Measurements from ENCODE around the gene NOTCH1.
A peak's percentile ranks its signal among the peaks of the same experiment; 100 is the strongest.

Gene NOTCH1

GRCh38 chr9:136530461-136531089, 15.3 kb downstream of the NOTCH1 start:
- DNase-seq: no peak

GRCh38 chr9:136529516-136530460, 16.1 kb downstream of the NOTCH1 start:
- no peak for DNase-seq

DNA sequence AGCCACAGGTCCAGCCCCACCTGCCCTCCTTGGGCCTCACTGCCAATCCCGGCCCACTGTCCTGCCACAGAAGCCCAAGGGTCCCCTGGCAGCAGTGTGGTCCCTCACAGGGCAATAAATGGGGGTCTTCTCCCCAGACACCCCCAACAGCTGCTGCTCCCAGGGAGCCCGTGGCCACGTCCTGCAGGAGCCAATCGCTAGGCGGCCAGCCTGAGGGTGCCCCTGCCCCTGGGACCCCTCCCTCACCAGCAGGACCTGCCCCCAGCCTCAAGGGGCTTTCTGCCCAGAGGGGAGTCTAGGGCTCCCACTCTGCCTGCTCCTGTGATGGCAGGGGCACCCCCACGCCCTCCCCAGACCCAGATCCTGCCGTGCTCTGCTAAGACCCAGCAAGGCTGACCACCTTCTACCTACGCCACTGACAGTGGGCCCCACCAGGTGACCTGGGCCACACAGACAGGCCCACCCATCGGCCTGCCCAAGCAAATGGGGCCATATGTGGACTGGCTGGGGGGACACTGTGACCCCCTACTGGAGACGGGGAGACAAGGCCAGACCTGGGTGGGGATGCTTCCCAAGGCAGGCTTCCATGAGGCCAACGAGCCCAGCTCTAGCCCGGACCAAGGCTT, 17.0 kb downstream of the NOTCH1 start:
- DNase-seq: no peak

GRCh38 chr9:136527721-136528710, 17.8 kb downstream of the NOTCH1 start:
- DNase-seq: no peak

DNA sequence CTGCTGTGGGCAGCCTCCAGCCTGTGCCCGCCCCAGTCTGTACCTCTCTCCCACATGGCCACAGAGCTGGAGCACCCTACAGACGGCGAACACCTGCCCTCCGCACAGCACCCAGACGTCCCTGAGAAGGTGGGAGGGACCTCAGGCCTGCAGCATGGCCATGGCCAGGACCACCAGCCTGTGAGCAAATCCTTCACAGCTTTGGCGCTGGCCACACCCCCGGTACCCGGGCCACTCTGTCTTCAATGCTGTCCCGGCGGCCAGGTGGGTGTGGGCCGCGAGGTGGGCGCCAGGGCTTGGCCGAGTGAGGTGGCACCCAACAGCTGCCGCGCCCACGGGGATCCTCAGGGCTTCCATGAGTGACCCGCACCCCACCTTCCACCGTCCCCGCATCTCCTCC, 18.7 kb downstream of the NOTCH1 start:
- no peak for DNase-seq

DNA sequence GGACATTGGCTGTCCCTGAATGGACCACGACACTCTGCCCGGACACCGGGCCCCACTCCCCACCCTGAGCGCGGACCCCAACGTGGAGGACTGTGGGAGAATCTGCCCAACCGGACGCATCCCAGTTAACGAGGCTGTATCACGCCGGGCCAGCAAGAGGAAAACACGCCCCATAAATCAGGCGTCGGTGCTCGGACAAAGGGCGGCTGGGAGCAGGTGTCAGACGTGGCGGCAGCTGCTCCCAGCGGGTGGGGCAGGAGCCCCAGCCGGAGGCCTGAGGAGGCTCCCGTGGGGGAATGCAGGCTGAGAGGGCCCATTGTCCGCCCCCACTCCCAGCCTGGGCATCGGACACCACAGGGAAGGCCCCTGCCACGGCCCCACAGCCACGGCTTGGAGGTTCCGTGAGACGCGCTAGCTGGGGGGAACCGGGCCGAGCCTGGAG, 19.2 kb downstream of the NOTCH1 start:
- DNase-seq: no peak

GRCh38 chr9:136525841-136526499, 19.9 kb downstream of the NOTCH1 start:
- DNase-seq: peak; percentile 37

GRCh38 chr9:136525207-136525606, 20.6 kb downstream of the NOTCH1 start:
- DNase-seq: no peak

GRCh38 chr9:136522314-136523237, 23.3 kb downstream of the NOTCH1 start:
- no peak for DNase-seq

GRCh38 chr9:136521537-136521936, 24.3 kb downstream of the NOTCH1 start:
- no peak for DNase-seq

DNA sequence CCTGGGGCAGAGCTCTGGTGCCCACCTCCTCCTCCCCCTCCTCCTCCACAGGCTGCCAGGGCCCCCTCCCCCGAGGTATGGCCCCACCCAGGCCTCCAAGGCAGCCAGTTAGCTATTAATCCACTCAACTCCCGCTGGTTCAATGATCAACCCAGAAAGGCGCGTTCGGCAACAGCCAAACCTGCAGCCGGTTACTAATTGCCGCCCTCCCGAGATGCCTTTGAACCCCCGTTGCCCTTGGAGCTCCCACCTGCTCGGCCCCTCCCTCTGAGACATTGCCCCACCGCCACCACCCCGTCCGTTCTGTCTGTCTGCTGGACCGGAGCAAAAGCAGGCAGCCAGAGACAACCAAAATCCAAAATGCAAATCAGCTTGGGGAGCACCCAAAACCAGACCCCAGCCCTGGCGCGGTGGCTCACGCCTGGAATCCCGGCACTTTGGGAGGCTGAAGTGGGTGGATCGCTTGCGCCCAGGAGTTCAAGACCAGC, 25.8 kb downstream of the NOTCH1 start:
- no peak for DNase-seq

GRCh38 chr9:136519263-136520052, 26.4 kb downstream of the NOTCH1 start:
- no peak for DNase-seq

DNA sequence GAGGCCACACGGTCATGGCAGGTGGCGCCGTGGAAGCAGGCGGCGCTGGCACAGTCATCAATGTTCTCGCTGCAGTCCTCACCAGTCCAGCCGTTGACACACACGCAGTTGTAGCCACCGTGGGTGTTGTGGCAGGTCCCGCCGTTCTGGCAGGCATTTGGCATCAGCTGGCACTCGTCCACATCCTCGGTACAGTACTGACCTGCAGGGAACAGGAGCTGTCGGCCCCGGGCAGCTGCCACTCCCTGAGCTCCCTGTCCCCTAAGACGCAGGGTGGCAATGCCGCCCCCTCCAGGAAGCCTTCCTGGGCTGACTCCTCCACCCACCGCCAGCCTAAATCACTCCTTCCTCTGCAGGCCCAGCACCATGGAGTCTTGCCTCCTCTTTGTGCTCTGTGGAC, 27.2 kb downstream of the NOTCH1 start:
- DNase-seq: no peak

DNA sequence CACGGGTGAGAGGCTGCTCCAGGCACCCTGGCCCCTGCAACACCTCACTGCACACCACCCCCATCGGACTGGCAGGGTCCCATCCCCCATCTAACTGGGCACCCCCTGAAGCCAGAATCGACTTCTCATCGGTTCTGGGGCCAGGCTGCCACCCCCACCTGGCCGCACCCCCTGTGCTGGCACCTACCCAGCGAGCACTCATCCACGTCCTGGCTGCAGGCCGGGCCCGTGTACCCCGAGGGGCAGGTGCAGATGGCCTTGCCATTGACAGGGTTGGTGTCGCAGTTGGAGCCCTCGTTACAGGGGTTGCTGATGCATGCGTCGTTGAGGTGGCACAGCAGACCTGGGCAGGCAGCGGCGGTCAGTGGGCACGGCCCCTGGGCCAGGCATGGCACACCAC, 27.9 kb downstream of the NOTCH1 start:
- DNase-seq: no peak

DNA sequence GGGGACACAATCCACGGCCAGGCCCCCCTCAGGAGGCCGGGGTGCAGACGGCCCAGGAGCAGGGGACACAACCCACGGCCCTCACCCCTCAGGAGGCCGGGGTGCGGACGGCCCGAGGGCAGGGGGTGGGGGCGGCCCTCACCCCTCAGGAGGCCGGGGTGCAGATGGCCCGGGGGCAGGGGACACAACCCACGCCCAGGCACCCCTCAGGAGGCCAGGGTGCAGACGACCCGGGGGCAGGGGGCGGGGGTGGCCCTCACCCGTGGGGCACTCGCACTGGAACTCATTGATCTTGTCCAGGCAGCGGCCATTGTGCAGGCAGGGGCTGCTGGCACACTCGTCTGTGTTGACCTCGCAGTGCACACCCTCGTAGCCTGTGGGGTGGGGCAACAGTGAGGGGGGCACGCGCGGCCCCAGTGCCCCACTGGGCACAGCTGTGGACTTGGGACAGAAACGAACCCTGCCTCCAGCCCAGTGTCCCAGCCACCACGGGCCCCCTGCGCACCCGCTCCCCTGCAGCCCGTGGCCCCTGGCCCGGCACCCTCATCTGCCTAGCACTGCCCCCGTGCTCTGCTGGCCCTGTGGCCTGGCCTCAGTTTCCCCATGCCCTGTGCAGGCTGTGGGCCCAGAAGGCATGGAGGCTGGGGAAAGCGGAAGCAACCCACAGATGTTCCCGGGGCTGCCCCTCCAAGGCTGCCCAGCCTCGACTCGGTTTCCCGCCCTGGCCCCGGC, 28.7 kb downstream of the NOTCH1 start:
- no peak for DNase-seq

- DNase-seq: no peak
These were observed 29.6 kb downstream of the NOTCH1 start for GRCh38 chr9:136516191-136516654.

DNA sequence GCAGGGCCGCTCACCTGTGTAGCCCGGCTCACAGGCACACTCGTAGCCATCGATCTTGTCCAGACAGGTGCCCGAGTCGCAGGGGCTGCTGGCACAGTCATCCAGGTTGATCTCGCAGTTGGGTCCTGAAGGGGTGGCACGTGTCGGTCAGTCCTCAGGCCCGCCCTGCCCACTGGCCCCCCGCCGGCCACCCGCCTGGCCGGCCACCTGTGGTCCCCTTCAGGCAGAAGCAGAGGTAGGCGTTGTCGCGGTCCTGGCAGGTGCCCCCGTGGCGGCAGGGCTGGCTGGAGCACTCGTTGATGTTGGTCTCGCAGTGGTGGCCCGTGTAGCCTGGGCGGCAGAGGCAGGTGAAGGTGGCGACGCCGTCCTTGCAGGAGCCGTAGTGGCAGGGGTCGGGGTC, 30.6 kb downstream of the NOTCH1 start:
- DNase-seq: no peak

- DNase-seq: no peak
These were observed 31.7 kb downstream of the NOTCH1 start for GRCh38 chr9:136514022-136514714.
